ENCODE results near the gene IL6ST.

IL6ST gene

DNA sequence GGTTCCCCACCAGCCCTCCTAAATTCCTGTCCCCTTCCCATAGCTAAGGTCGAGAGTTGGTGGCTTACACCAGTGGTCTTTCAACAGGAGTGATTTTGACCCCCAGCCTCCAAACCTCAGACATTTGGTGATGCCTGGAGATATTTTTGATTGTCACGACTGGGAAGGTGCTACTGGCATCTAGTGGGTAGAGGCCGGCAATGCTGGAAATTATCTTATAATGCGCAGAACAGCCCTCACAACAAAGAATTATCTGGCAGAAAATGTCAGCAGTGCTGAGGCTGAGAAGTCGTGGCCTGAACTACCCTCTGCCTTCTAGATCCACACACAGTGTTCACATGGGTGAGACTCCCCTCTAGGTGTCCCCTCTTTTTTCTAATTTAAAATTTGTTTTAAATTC is 74.0 kb downstream of the IL6ST start:
- no peaks in the 10 kb centered on the region for H3K4me1 ChIP-seq (ENCODE audit: insufficient read depth, low read length, severe bottlenecking)

DNA sequence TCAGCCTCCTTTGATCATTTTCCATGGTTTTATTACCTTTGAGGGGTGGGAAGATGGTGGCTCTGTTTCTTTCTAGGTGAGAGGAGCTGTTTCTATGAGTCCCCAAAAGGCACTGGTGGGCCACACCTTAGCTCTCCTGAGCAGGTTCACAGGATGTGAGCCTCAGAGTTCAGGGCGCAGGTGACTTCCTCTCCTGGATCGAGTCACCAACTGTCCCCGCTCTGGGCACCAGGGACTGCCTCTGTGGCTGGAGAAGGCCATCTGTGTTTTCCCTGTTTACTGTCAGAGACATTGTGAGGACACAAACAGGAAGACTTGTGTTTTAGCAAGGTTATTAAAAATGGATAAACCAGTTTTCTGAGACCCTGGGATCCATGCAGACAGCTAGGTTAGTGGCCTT is 75.1 kb downstream of the IL6ST start:
- no peak overlapping the region for H3K4me2 ChIP-seq (ENCODE audit: low read length)
- H3K36me3 ChIP-seq (ENCODE audit: insufficient read depth, low read length): no peaks in the 10 kb centered on the region
- no peaks in the 10 kb centered on the region for H3K9me2 ChIP-seq (ENCODE audit: low read depth, low read length)
- TF ChIP-seq, protein P1, sequence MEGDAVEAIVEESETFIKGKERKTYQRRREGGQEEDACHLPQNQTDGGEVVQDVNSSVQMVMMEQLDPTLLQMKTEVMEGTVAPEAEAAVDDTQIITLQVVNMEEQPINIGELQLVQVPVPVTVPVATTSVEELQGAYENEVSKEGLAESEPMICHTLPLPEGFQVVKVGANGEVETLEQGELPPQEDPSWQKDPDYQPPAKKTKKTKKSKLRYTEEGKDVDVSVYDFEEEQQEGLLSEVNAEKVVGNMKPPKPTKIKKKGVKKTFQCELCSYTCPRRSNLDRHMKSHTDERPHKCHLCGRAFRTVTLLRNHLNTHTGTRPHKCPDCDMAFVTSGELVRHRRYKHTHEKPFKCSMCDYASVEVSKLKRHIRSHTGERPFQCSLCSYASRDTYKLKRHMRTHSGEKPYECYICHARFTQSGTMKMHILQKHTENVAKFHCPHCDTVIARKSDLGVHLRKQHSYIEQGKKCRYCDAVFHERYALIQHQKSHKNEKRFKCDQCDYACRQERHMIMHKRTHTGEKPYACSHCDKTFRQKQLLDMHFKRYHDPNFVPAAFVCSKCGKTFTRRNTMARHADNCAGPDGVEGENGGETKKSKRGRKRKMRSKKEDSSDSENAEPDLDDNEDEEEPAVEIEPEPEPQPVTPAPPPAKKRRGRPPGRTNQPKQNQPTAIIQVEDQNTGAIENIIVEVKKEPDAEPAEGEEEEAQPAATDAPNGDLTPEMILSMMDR (IDR thresholded peaks at IDR 0.05; ENCODE audit: low read length): no peak
- no peak for TF ChIP-seq EZH2 (IDR thresholded peaks at IDR 0.05; ENCODE audit: borderline replicate concordance, low read length)
- no peaks in the 10 kb centered on the region for H3K27me3 ChIP-seq (ENCODE audit: insufficient read depth, low read length)
- H3K4me1 ChIP-seq (ENCODE audit: insufficient read depth, low read length, severe bottlenecking): no peaks in the 10 kb centered on the region
- no peak overlapping the region for H3K27ac ChIP-seq (ENCODE audit: low read depth, low read length, poor library complexity, severe bottlenecking)
- H3K4me3 ChIP-seq (ENCODE audit: low read depth, low read length, poor library complexity, severe bottlenecking): no peak overlapping the region
- H4K20me1 ChIP-seq (ENCODE audit: insufficient read depth, low read length): no peaks in the 10 kb centered on the region
- H3F3A ChIP-seq (ENCODE audit: insufficient read depth, low read length): no peaks in the 10 kb centered on the region
- H3K79me2 ChIP-seq (ENCODE audit: insufficient read depth, low read length): no peaks in the 10 kb centered on the region
- H3K9me3 ChIP-seq (ENCODE audit: low read length): no peaks in the 10 kb centered on the region
- no peak overlapping the region for H3K9ac ChIP-seq (ENCODE audit: low read length)
- no peak overlapping the region for H2AFZ ChIP-seq (ENCODE audit: low read length)

More for the DNA sequence above, 74.0 kb downstream of the IL6ST start:
- Histone ChIP-seq H3K79me2 (ENCODE audit: insufficient read depth, low read length) (no peaks in the 10 kb centered on the region), H3K4me2 (ENCODE audit: low read length) (no peak overlapping the region), H3K36me3 (ENCODE audit: insufficient read depth, low read length) (no peaks in the 10 kb centered on the region), H3K9me2 (ENCODE audit: low read depth, low read length) (no peaks in the 10 kb centered on the region), H4K20me1 (ENCODE audit: insufficient read depth, low read length) (no peaks in the 10 kb centered on the region), H3K9me3 (ENCODE audit: low read length) (no peaks in the 10 kb centered on the region), H3K27ac (ENCODE audit: low read depth, low read length, poor library complexity, severe bottlenecking) (no peak overlapping the region), H3K9ac (ENCODE audit: low read length) (no peak overlapping the region), H3K4me3 (ENCODE audit: low read depth, low read length, poor library complexity, severe bottlenecking) (no peak overlapping the region), H3K27me3 (ENCODE audit: insufficient read depth, low read length) (no peaks in the 10 kb centered on the region), H3F3A (ENCODE audit: insufficient read depth, low read length) (no peaks in the 10 kb centered on the region), H2AFZ (ENCODE audit: low read length) (no peak overlapping the region)
- no peak for TF ChIP-seq EZH2 (IDR thresholded peaks at IDR 0.05; ENCODE audit: borderline replicate concordance, low read length)
- TF ChIP-seq, protein P1 (IDR thresholded peaks at IDR 0.05; ENCODE audit: low read length): peak; percentile 20; the same call in 1 of the 2 replicates

DNA sequence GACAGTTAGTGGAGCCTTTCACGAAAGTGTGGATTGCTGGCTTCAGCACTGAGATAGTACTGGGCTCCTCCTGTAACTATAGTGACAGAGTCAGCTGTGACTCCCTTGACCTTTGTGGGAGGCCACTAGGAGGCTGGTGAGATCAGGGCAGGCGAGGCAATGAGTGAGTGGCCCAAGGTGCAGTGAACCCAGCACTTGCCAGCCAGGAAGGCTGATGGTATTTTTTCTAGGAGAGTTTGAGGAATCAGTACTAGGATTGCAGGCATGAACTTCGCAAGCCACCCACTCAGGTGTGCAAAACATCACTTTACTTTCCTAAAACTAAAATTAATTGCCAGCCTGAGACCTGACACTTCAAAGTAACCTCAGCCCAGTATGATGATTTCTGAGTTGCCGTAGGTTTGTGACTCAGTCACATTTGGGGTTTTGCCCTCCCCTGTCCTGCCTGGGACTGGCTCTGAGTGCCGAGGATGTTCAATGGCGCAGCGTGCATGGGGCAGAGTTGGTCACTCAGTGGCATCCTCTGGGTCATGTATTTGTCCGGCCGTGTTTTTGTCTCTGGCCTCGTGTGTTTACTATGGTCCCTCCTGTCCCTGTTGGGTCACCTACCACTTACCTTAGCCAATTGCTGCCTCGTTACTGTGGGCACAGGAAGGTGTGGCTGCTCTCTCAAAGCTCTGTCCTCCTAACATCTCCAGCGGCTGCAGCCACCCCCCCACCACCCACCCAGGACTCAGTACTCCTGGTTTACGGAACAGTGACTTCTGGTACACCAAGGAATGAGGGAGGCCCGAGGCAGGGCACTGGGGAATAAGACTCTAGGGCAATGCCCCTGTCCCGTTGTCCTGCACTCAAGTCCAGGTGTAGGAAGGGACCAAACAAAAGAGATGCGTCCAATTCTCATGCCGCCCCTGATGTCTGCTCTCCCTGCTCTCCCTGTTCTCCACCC is 76.4 kb downstream of the IL6ST start:
- Histone ChIP-seq H3K4me1 (ENCODE audit: insufficient read depth, low read length, severe bottlenecking) (no peaks in the 10 kb centered on the region), H3K4me3 (ENCODE audit: low read depth, low read length, poor library complexity, severe bottlenecking) (no peak overlapping the region), H4K20me1 (ENCODE audit: insufficient read depth, low read length) (no peaks in the 10 kb centered on the region), H2AFZ (ENCODE audit: low read length) (no peak overlapping the region), H3K4me2 (ENCODE audit: low read length) (no peak overlapping the region), H3K36me3 (ENCODE audit: insufficient read depth, low read length) (no peaks in the 10 kb centered on the region), H3K9ac (ENCODE audit: low read length) (no peak overlapping the region), H3K27me3 (ENCODE audit: insufficient read depth, low read length) (no peaks in the 10 kb centered on the region), H3K9me3 (ENCODE audit: low read length) (no peaks in the 10 kb centered on the region), H3K9me2 (ENCODE audit: low read depth, low read length) (no peaks in the 10 kb centered on the region), H3K79me2 (ENCODE audit: insufficient read depth, low read length) (no peaks in the 10 kb centered on the region), H3K27ac (ENCODE audit: low read depth, low read length, poor library complexity, severe bottlenecking) (no peak overlapping the region), H3F3A (ENCODE audit: insufficient read depth, low read length) (no peaks in the 10 kb centered on the region)
- TF ChIP-seq, protein P1 (IDR thresholded peaks at IDR 0.05; ENCODE audit: low read length): no peak
- TF ChIP-seq EZH2 (IDR thresholded peaks at IDR 0.05; ENCODE audit: borderline replicate concordance, low read length): no peak
